SK-N-MC (cell line): ENCODE measurements around the gene OR5B2.

Experiments
- EZH2 ChIP-seq: fragments of 200-600 bp; sonication (generic); IDR thresholded peaks from one replicate; pipeline ENCODE4 v1.6.1; 2017; ENCODE audit warnings: antibody characterized with exemption
- POLR2AphosphoS5 ChIP-seq: IDR thresholded peaks from 2 replicates; pipeline ENCODE4 v1.6.1; 2012; ENCODE audit warnings: mild to moderate bottlenecking, low read depth, low read length, borderline replicate concordance

GRCh38 chr11:58392746-58393145 is 35.2 kb downstream of the OR5B2 start:
- TF ChIP-seq POLR2AphosphoS5 (no peak), EZH2 (no peak)
